Measurements from ENCODE around the gene MZT2B.
"Not testable (repeated sequence)": the region's sequence is repeated elsewhere in the genome, so short reads cannot be mapped to it uniquely, and the experiment has no call there.

Gene MZT2B

GRCh38 chr2:130219147-130219546 is 37.1 kb downstream of the MZT2B start:
- not testable (repeated sequence) for DNase-seq (ENCODE audit: low read depth)

GRCh38 chr2:130220505-130220904 is 38.4 kb downstream of the MZT2B start:
- not testable (repeated sequence) for DNase-seq (ENCODE audit: low read depth)

- DNase-seq (ENCODE audit: low read depth), result not testable (repeated sequence)
Measured at GRCh38 chr2:130222523-130222922, 40.5 kb downstream of the MZT2B start.

- not testable (repeated sequence) for DNase-seq (ENCODE audit: low read depth)
Measured at GRCh38 chr2:130228005-130228404, 45.9 kb downstream of the MZT2B start.

- DNase-seq (ENCODE audit: low read depth), result not testable (repeated sequence)
Measured at GRCh38 chr2:130228467-130229160, 46.6 kb downstream of the MZT2B start.

GRCh38 chr2:130229161-130229510 is 47.1 kb downstream of the MZT2B start:
- DNase-seq (ENCODE audit: low read depth), result not testable (repeated sequence)

- not testable (repeated sequence) for DNase-seq (ENCODE audit: low read depth)
Measured at GRCh38 chr2:130230376-130230775, 48.3 kb downstream of the MZT2B start.

- DNase-seq (ENCODE audit: low read depth), result not testable (repeated sequence)
Measured at GRCh38 chr2:130230907-130231306, 48.8 kb downstream of the MZT2B start.

- DNase-seq (ENCODE audit: low read depth), result no peak
Measured at GRCh38 chr2:130231656-130232055, 49.6 kb downstream of the MZT2B start.

- DNase-seq (ENCODE audit: low read depth), result not testable (repeated sequence)
Measured at GRCh38 chr2:130233066-130233465, 51.0 kb downstream of the MZT2B start.

GRCh38 chr2:130239581-130239980 is 57.5 kb downstream of the MZT2B start:
- DNase-seq (ENCODE audit: low read depth), result not testable (repeated sequence)
